GM23338 (cell line): ENCODE results near the gene DENND6A. TPM values are rescaled to one million over a fixed set of nuclear protein-coding genes. Genes with fewer than 3 reads are reported as not detected.
A peak's percentile ranks its signal among the peaks of the same experiment; 100 is the strongest.

Experiments
- ATAC-seq: fragments of 200-7000 bp; cut with Tn5 transposase; 3 replicates; pipeline ENCODE4 v1.9.1; 2020
- DNase-seq: peaks from one replicate; pipeline ENCODE4 v3.0.0-alpha.2; 2015; ENCODE audit warnings: low spot score
- H2AFZ ChIP-seq: fragments of 200-600 bp; sonication (generic); 2 replicates; pipeline ENCODE4 v1.8.0; 2016; ENCODE audit warnings: antibody characterized with exemption, mild to moderate bottlenecking, moderate library complexity
- H3F3A ChIP-seq: fragments of 200-600 bp; sonication (generic); replicated peaks from 2 replicates; pipeline ENCODE4 v1.8.0; 2017; ENCODE audit warnings: antibody characterized with exemption, mixed run types, low read depth
- H3K27ac ChIP-seq: fragments of 200-600 bp; sonication (generic); 2 replicates; pipeline ENCODE4 v1.6.1; 2016; ENCODE audit warnings: low read depth
- H3K27me3 ChIP-seq: fragments of 200-600 bp; sonication (generic); 2 replicates; pipeline ENCODE4 v1.8.0; 2016; ENCODE audit warnings: mild to moderate bottlenecking, mixed run types, moderate library complexity; ENCODE audit not compliant: insufficient read depth
- H3K36me3 ChIP-seq: fragments of 200-600 bp; sonication (generic); 2 replicates; pipeline ENCODE4 v1.8.0; 2016; ENCODE audit warnings: mild to moderate bottlenecking; ENCODE audit not compliant: insufficient read depth
- H3K4me1 ChIP-seq: fragments of 200-600 bp; sonication (generic); 2 replicates; pipeline ENCODE4 v1.8.0; 2016; ENCODE audit warnings: mild to moderate bottlenecking, moderate library complexity; ENCODE audit not compliant: insufficient read depth
- H3K4me2 ChIP-seq: fragments of 200-600 bp; sonication (generic); 2 replicates; pipeline ENCODE4 v1.7.1; 2017; ENCODE audit warnings: mixed run types
- H3K4me3 ChIP-seq: fragments of 200-600 bp; sonication (generic); 2 replicates; pipeline ENCODE4 v1.6.1; 2016; ENCODE audit warnings: mixed run types
- H3K79me2 ChIP-seq: fragments of 200-600 bp; sonication (generic); replicated peaks from 2 replicates; pipeline ENCODE4 v1.8.0; 2017; ENCODE audit warnings: mild to moderate bottlenecking; ENCODE audit not compliant: insufficient read depth
- H3K9me2 ChIP-seq: fragments of 200-600 bp; sonication (generic); 2 replicates; pipeline ENCODE4 v1.8.0; 2017; ENCODE audit not compliant: insufficient read depth
- H4K20me1 ChIP-seq: fragments of 200-600 bp; sonication (generic); replicated peaks from 2 replicates; pipeline ENCODE4 v1.8.0; 2017; ENCODE audit warnings: mild to moderate bottlenecking; ENCODE audit not compliant: insufficient read depth
- H3K27ac Mint-ChIP-seq: 2 replicates; pipeline ENCODE4 v1.8.0; 2020; ENCODE audit warnings: inconsistent platforms, mild to moderate bottlenecking, moderate library complexity, mixed read lengths
- H3K27me3 Mint-ChIP-seq: 3 replicates; pipeline ENCODE4 v1.8.0; 2022; ENCODE audit warnings: low read depth, mild to moderate bottlenecking, moderate library complexity, mixed read lengths, inconsistent platforms; ENCODE audit not compliant: insufficient read depth, poor library complexity
- H3K36me3 Mint-ChIP-seq: 3 replicates; pipeline ENCODE4 v1.8.0; 2021; ENCODE audit warnings: low read depth, mild to moderate bottlenecking, inconsistent platforms, moderate library complexity, mixed read lengths
- H3K4me1 Mint-ChIP-seq: 3 replicates; pipeline ENCODE4 v1.8.0; 2020; ENCODE audit warnings: mild to moderate bottlenecking, inconsistent platforms, mixed read lengths
- H3K4me3 Mint-ChIP-seq: 3 replicates; pipeline ENCODE4 v1.8.0; 2021; ENCODE audit warnings: moderate library complexity, mild to moderate bottlenecking, inconsistent platforms, mixed read lengths
- H3K9me3 Mint-ChIP-seq: 3 replicates; pipeline ENCODE4 v1.8.0; 2020; ENCODE audit warnings: moderate library complexity, mild to moderate bottlenecking, inconsistent platforms, mixed read lengths
- CREB1 ChIP-seq: fragments of 250-450 bp; sonication (Bioruptor Pico); IDR thresholded peaks from 2 replicates; pipeline ENCODE4 v1.5.0; 2020; ENCODE audit warnings: low read depth, mild to moderate bottlenecking, moderate library complexity
- JUNB ChIP-seq: IDR thresholded peaks from one replicate; pipeline ENCODE4 v1.6.1; 2016; ENCODE audit warnings: antibody characterized with exemption; ENCODE audit not compliant: unreplicated experiment
- STAT1 ChIP-seq: IDR thresholded peaks from one replicate; pipeline ENCODE4 v1.6.1; 2016; ENCODE audit warnings: antibody characterized with exemption; ENCODE audit not compliant: unreplicated experiment
- polyA plus RNA-seq: library from polyadenylated mRNA; unstranded; fragments of >200 nt; fragmentation: Nextera tagmentation; extraction: Ambion mirVana; gene quantifications from 2 replicates; pipeline ENCODE4 v1.2.1, GENCODE V29; 2016
- total RNA-seq: library from RNA; depleted of rRNA; stranded (reverse); fragments of >200 nt; shearing (Covaris generic); gene quantifications from 2 replicates; pipeline ENCODE4 v1.2.3, GENCODE V29; 2014
- TF ChIP-seq, protein P1 (sequence below), 2 experiments: fragments of 200-600 bp in 1 of 2; sonication (generic) in 1 of 2; conservative IDR thresholded peaks; 2 replicates each; pipeline versions ENCODE4 v1.5.1 to v1.6.1; 2016 to 2017; ENCODE audit warnings: antibody characterized with exemption in 2 of 2, low read depth in 2 of 2, mild to moderate bottlenecking in 2 of 2, moderate library complexity in 1 of 2
- TF ChIP-seq, protein P2 (sequence below): IDR thresholded peaks from 2 replicates; pipeline ENCODE4 v1.6.1; 2016; ENCODE audit warnings: antibody characterized with exemption
- TF ChIP-seq, protein P3 (sequence below): IDR thresholded peaks from one replicate; pipeline ENCODE4 v1.6.1; 2018; ENCODE audit warnings: antibody characterized with exemption; ENCODE audit not compliant: unreplicated experiment

The DENND6A gene
- total and polyA plus RNA-seq, 2 experiments from 2014 or later, result 7.5 to 17.5 TPM

DNA sequence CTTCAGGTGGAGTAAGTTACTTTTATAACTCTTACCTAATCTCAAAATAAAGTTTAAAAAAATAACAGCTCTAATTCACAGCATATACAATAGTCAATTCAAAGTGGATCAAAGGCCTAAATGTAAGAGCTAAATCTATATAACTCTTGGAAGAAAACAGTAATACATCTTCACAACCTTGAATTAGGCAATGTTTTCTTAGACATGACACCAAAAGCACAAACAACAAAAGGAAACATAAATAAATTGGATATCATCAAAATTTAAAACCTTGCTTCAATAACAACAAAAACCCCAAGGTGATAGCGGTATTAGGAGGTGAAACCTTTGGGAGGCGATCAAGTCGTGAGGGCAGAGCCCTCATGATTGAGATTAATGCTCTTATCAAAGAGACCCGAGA is 12.8 kb downstream of the DENND6A start:
- H3K4me3 ChIP-seq, result no peak overlapping the region
- no peaks in the 10 kb centered on the region for H3K9me2 ChIP-seq
- H3K4me2 ChIP-seq, result no peak overlapping the region
- Mint-ChIP-seq H3K27me3 (peaks cover 1% of the 10 kb centered on the region), H3K36me3 (no peaks in the 10 kb centered on the region), H3K4me1 (peaks cover 3% of the 10 kb centered on the region; the same call in 1 of the 3 replicates), H3K4me3 (no peak overlapping the region), H3K9me3 (no peaks in the 10 kb centered on the region), H3K27ac (no peak overlapping the region)
- no peaks in the 10 kb centered on the region for H3K27me3 ChIP-seq
- H2AFZ ChIP-seq, result no peak overlapping the region
- TF ChIP-seq CREB1 (no peak), STAT1 (no peak), JUNB (no peak)
- TF ChIP-seq, protein P1, sequence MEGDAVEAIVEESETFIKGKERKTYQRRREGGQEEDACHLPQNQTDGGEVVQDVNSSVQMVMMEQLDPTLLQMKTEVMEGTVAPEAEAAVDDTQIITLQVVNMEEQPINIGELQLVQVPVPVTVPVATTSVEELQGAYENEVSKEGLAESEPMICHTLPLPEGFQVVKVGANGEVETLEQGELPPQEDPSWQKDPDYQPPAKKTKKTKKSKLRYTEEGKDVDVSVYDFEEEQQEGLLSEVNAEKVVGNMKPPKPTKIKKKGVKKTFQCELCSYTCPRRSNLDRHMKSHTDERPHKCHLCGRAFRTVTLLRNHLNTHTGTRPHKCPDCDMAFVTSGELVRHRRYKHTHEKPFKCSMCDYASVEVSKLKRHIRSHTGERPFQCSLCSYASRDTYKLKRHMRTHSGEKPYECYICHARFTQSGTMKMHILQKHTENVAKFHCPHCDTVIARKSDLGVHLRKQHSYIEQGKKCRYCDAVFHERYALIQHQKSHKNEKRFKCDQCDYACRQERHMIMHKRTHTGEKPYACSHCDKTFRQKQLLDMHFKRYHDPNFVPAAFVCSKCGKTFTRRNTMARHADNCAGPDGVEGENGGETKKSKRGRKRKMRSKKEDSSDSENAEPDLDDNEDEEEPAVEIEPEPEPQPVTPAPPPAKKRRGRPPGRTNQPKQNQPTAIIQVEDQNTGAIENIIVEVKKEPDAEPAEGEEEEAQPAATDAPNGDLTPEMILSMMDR (conservative IDR thresholded peaks at IDR 0.05; ENCODE audit: low read depth in 2 of 2), result no peak
- TF ChIP-seq, protein P2, sequence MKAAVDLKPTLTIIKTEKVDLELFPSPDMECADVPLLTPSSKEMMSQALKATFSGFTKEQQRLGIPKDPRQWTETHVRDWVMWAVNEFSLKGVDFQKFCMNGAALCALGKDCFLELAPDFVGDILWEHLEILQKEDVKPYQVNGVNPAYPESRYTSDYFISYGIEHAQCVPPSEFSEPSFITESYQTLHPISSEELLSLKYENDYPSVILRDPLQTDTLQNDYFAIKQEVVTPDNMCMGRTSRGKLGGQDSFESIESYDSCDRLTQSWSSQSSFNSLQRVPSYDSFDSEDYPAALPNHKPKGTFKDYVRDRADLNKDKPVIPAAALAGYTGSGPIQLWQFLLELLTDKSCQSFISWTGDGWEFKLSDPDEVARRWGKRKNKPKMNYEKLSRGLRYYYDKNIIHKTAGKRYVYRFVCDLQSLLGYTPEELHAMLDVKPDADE, result no peak
- H3K79me2 ChIP-seq, result peaks cover 5% of the 10 kb centered on the region; the same call in 1 of the 2 replicates
- no peaks in the 10 kb centered on the region for H3F3A ChIP-seq
- H3K27ac ChIP-seq, result no peak overlapping the region
- no peaks in the 10 kb centered on the region for H3K4me1 ChIP-seq
- no peak for DNase-seq
- ATAC-seq, result no peak
- no peaks in the 10 kb centered on the region for H4K20me1 ChIP-seq
- no peaks in the 10 kb centered on the region for H3K36me3 ChIP-seq

DNA sequence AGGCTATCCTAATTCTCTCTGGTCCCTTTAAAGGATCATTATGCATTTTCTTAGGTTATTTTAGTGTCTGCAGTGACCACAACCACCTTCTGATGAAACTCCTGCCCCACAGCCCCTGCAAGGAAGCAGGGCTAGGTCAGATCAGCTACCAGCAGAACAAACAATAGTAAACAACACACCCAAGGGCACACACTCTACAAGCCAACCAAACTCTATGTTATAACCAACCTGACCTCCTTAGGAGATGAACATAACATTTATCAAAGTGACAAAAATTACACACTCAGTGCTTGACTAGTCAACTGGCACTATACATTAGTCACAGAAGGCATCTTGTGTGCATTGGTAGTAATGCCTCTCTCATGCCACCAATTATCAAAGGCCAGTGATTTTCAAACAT is 17.3 kb downstream of the DENND6A start:
- no peak overlapping the region for H3K4me3 Mint-ChIP-seq
- H3K27me3 ChIP-seq, result no peaks in the 10 kb centered on the region
- peaks cover 1% of the 10 kb centered on the region for H3K27me3 Mint-ChIP-seq
- no peak overlapping the region for H3K4me3 ChIP-seq
- H4K20me1 ChIP-seq, result 0 out of 2 replicates have a peak, but pooled peaks cover 3% of the 10 kb centered on the region
- no peaks in the 10 kb centered on the region for H3K9me2 ChIP-seq
- ATAC-seq (no peak), DNase-seq (no peak)
- H3K36me3 ChIP-seq, result no peaks in the 10 kb centered on the region
- peaks cover 6% of the 10 kb centered on the region; the same call in 1 of the 2 replicates for H3K4me1 ChIP-seq
- H3K79me2 ChIP-seq, result peaks cover 10% of the 10 kb centered on the region
- no peaks in the 10 kb centered on the region for H3K36me3 Mint-ChIP-seq
- H3F3A ChIP-seq, result no peaks in the 10 kb centered on the region
- H3K27ac Mint-ChIP-seq, result no peak overlapping the region
- no peak overlapping the region for H3K4me2 ChIP-seq
- H3K9me3 Mint-ChIP-seq, result no peaks in the 10 kb centered on the region
- TF ChIP-seq, protein P1 (conservative IDR thresholded peaks at IDR 0.05; ENCODE audit: low read depth in 2 of 2), result 0 out of 4 replicates have a peak, but pooled peaks of 1 of the 2 experiments have one; percentile 15
- TF ChIP-seq, protein P3, sequence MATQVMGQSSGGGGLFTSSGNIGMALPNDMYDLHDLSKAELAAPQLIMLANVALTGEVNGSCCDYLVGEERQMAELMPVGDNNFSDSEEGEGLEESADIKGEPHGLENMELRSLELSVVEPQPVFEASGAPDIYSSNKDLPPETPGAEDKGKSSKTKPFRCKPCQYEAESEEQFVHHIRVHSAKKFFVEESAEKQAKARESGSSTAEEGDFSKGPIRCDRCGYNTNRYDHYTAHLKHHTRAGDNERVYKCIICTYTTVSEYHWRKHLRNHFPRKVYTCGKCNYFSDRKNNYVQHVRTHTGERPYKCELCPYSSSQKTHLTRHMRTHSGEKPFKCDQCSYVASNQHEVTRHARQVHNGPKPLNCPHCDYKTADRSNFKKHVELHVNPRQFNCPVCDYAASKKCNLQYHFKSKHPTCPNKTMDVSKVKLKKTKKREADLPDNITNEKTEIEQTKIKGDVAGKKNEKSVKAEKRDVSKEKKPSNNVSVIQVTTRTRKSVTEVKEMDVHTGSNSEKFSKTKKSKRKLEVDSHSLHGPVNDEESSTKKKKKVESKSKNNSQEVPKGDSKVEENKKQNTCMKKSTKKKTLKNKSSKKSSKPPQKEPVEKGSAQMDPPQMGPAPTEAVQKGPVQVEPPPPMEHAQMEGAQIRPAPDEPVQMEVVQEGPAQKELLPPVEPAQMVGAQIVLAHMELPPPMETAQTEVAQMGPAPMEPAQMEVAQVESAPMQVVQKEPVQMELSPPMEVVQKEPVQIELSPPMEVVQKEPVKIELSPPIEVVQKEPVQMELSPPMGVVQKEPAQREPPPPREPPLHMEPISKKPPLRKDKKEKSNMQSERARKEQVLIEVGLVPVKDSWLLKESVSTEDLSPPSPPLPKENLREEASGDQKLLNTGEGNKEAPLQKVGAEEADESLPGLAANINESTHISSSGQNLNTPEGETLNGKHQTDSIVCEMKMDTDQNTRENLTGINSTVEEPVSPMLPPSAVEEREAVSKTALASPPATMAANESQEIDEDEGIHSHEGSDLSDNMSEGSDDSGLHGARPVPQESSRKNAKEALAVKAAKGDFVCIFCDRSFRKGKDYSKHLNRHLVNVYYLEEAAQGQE, result no peak
- peaks cover 3% of the 10 kb centered on the region; the same call in 2 of the 3 replicates for H3K4me1 Mint-ChIP-seq
- no peak overlapping the region for H3K27ac ChIP-seq
- no peak overlapping the region for H2AFZ ChIP-seq
